DMS114 treated with DMSO at 0.1 percent for 48 hours (cell line): ENCODE measurements around the gene USP31.
"Not testable (repeated sequence)": the region's sequence is repeated elsewhere in the genome, so short reads cannot be mapped to it uniquely, and the experiment has no call there.

Source experiments
- DNase-seq: peaks from one replicate; lab custom pipeline; 2025; ENCODE audit not compliant: unreplicated experiment; lab: John Stamatoyannopoulos, UW

Gene USP31

DNA sequence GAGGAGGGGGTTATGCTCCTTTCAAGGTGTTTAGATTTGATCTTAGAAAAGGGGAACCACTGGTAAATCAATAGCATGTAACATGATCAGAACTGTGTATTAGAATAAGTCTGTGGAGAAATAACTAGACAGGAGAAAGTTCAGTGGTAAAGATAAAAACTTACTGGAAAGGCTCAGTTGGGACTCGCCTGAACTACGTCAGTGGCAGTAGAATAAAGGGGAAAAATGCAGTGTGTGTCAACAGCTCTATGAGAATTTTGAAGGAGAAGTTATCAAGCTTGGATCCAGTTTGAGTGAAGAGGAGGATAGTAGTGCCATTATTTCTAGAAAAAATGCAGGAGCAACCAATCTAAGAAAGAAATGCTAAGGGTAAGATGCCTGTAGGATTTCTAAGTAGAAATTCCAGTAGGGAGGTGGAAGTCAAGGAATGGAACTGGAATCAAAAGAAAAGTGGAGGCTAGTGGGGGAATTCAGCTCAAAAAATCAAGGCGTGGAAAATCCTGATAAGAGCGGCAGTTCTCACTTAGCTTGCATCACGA is 48.2 kb downstream of the USP31 start:
- DNase-seq, result no peak

DNA sequence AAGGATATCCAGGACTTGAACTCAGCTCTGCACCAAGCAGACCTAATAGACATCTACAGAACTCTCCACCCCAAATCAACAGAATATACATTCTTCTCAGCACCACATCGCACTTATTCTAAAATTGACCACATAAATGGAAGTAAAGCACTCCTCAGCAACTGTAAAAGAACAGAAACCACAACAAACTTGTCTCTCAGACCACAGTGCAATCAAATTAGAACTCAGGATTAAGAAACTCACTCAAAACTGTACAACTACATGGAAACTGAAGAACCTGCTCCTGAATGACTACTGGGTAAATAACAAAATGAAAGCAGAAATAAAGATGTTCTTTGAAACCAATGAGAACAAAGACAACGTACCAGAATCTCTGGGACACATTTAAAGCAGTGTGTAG is 52.8 kb downstream of the USP31 start:
- not testable (repeated sequence) for DNase-seq

DNA sequence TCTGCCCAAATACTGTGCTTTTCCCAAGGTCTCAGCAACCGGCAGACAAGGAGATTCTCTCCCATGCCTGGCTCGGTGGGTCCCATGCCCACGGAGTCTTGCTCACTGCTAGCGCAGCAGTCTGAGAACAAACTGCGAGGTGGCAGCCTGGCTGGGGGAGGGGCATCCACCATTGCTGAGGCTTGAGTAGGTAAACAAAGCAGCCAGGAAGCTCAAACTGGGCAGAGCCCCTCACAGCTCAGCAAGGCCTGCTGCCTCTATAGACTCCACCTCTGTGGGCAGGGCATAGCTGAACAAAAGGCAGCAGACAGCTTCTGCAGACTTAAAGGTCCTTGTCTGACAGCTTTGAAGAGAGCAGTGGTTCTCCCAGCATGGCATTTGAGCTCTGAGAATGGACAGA is 55.1 kb downstream of the USP31 start:
- not testable (repeated sequence) for DNase-seq

DNA sequence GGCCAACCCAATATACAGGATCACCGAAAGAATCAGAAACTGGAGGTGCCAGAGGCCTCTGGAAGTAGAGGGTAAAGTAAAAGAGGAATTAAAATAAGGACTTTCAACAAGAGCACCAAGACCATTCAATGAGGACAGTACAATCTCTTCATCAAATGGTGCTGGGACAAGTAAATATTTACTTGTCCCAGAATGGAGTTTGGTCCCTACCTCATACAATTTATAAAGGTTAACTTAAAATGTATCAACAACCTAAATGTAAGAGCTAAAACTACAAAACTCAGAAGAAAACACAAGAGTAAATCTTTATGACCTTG is 56.5 kb downstream of the USP31 start:
- no peak for DNase-seq

DNA sequence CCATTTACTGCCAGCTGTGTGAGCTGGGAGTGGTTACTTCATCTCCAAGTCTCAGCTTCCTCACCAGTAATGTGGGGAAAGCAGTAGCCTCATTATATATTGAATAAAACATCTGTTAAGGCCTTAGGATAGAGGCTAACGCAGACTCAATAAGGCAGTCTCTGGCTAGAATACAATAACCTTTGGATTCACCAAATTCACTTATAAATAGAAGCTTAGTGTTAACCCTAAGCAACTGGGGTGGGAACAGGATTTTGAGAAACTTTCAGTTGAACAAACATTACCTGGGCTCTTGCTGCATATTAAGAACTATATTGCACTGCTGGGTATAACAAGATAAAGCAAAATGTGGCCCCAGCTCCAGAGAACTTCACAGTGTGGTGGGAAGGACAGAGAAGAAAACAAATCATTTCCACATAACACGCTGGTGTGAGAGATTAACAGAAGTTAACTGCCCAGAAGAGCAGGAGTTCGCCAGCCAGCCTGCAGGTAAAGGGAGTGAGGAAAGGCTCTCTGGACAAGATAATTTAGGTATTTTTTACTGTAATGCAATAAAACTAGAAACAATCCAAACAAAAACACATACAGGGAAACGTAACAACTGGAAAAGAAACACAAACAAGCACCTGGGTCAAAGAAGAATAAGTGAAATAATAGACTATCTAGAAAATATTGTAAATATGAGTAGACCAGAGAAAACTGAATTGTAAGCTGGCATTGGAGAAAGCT is 57.0 kb downstream of the USP31 start:
- no peak for DNase-seq

DNA sequence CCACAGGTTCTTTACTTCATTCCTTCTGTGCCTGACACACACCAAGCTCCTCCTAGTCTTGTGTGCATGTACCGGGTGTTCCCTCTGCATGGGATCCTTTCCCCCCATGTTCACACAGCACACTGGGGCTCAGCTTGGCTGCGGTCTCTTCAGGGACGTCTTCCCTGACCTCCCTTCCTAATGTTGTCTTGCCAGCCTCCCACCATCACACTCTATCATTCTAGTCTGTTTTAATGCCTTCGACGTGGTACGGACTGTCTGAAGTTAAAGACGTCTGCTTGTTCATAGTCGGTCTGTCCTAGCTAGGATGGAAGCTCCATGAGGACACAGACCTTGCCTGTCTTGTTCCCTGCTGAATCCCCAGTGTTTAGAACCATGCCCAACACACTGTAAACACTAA is 60.1 kb downstream of the USP31 start:
- no peak for DNase-seq

DNA sequence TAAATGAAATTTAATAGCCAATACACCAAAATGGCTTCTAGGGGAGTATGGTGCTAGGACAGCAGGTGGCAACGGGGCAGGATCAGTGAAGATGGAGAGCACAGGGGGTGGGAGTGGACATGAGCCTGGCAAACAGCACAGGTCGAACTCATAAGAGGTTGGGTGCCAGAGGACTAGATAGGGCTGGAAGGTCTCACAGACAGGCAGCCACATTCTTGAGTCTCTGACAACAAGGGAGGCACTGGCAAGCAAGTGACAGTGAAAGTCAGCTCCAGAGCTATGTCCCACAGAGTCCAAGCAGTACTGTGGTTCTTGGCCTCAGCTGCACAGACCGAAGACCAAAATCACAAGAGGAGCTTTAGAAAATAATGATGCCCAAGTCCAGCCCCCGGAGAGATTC is 61.2 kb downstream of the USP31 start:
- DNase-seq, result no peak

DNA sequence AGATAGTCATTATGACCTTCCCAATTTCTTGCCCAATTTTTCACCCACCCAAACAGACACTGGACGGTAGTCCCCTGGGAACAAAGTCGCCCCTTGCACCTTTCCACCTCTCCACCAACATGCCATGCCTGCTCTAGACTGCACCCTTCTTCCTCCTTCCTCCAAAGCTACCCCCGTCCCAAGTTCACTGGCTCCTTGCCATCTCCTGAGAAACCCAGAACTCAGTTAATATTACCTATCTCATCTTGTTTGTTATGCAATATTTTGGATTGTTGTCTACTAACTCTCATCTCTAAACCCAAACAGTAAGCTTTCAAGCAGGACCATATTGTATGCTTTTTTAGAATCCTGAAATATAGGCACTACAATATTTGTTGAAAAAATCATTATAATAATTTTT is 63.3 kb downstream of the USP31 start:
- DNase-seq, result no peak

DNA sequence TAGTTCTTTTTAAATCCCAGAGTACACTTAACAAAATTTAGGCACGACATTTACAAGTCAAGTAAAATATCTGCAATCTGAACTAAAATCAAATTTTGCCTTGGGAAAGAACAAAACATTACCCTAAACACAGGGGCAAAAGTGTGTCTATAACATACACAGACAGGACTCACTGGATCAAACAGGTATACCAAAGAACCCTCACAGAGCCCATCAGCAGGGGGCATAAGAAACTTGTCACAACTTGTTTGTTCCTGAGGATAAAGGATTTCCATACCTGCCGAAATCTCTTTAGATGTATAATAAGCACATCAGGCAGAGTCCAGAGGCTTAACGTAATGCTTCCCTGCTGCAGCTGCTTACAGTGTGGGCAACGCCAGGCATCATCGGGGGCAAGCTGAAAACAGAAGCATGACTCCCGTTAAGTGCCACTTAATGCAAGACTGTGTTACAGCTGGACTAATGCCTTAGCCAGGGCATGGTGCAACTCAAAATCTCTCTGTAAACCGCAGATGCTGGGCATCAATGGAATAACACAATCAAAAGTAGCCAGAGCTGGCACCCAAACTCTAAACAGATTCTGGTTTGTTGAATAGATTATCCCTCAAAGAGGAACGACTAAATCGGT is 67.0 kb downstream of the USP31 start:
- no peak for DNase-seq

DNA sequence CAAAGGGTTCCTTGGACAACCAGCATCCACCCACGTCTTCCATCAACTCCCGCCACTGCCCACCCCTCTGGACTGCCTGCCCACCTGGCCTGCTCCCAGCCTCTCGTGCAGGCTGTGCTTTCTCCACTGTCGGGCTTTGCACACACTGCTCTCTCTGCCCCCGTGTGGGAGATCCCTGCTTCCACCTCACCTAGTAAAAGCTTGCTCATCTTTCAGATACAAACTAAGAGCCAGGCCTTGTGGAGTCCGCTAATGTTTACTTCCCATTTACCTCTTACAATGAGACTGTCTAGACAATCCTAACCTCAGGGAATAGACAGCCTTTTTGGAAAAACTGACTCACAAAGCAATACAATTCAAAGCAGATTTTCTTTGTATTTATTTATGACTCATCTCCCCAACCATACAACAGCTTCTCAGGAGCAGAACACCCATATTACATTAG is 67.6 kb downstream of the USP31 start:
- no peak for DNase-seq

DNA sequence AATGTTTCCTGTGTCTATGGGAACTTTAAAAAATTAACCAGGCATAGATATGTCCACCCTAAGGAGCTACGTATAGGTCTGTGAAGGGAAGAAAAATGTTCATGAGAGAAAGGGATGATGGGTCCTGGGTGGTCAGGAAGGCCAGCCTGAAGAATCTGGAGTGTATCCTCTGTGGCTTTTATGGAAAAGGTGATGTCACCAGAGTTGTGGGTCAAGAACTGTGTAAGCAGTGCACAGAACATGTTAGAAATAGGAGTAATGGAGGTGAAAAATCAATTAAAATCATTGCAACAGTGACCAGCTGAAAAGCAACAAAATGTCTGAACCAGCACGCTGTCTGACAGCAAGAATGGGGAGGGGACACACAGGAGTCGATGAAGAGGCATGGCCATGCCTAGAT is 68.5 kb downstream of the USP31 start:
- no peak for DNase-seq

DNA sequence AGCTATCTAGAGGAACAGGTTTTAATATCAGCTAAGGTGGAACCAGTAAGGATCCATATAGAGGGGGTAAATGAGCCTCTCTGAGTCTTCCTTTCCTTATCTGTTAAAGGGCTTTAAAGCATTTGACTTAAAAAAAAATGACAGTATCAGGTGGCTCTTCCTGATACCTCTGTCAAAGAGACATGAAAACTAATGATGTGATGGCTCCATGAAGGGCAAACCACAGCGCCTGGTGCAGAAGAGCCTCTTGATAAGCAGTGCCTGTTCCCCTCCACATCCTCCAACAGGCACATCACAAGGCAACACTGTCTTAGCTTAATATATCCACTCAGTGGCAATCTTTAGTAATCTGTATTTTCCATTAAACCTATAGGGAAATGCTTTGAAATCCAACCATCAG is 68.9 kb downstream of the USP31 start:
- DNase-seq, result no peak

DNA sequence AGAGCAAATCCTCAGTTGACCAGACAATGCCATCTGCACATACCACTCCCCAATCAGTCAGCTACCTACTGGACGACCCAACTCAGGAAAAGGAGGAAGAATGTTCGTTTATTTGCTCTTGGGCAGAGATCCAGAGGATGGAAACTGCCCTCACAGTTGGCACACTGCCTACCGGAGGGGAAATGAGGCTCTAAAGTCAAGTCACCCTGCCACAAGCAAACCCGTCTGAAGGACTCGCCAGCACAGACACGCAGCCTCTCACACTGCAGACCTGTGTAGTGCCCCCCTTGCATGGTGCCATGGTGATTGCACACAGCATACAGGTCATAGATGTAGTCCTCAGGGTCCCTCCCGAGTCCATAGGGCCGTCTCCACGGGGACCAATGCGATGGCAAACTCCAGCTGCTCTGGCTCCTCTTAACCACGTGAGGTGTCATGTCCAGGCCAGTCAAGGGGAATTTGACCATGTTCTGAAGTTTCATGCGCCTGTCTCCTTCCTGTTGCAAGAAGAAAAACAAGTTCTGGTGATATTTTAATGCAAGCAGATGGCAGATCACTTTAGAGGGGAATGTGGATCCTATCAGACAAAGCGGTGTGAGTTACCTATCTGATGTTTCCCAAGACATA is 69.5 kb downstream of the USP31 start:
- DNase-seq, result no peak

DNA sequence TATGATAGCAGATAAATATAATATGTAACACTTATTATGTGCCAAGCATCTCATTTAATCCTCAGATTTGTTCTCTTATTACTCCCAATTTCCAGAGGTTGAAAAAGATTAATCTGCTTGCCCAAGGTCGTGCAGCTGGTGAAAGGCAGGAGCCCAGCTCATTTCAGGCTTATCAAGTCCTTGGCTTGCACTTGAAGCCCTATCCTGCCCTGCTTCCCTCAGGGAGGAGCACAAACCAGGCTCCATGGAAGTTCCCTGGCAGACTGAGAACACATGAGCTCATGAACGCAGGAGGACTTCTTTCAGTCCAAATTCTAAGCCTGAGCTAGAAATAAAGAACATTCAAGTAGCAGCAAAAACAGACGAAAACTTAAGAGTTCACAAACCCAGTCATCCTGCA is 74.8 kb downstream of the USP31 start:
- DNase-seq, result no peak

DNA sequence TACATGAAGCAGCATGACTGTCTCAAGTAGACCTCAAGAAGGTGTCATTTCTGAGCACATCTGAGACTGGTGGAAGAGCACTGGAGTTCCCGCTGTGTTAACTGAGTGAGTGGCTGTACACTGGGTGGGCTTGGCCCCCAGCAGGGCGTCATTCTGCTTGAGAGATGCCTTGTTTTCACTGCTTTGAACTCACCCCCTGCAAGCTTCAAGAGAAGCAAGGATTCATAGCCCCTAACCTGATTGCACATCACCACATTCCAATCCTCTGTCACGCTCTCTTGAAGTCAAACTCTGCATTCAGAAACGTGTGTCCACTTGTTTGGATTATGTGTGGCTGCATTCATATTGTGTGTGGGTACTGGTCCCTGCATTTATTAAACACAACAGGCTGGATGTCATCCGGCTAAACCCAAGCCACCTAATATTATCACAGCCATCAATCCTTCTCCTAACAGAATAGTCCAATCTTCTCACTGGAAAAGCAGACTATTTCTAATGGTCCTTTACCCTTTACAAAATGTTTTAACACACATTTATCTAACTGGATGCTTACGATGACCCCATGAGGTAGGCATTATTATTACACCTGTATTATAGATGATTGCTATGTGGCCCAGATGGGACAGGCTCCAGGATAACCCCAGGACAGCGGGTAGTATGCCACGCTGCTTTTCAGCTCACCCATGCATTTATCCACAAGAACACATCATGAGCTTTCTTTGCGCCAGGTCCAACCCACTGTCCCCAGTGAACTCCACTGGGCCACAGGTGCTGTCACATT is 76.3 kb downstream of the USP31 start:
- DNase-seq, result no peak

DNA sequence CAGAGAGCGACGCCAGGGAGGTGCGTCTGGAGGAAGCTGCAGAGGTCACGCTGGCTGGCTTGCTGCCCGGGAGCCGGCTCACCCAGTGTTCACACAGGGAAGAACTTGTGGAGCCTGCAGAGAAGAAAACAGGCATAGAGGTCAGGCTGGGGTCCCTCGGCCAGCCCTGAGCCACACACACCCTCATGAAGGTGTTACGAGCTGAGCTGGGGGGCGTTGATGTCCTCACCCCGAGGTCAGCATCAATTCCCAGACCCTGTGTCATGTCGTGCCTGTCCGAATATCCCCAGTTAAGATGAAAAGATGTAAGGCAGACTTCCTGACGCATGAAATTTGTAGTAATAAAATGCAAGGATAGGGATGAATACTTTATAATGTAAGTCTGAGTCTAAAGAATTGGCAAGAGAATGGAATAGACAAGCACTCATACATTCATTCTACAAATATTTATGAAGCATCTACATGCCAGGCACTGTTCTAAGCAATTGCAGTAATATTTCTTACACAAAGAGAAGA is 77.1 kb downstream of the USP31 start:
- no peak for DNase-seq

DNA sequence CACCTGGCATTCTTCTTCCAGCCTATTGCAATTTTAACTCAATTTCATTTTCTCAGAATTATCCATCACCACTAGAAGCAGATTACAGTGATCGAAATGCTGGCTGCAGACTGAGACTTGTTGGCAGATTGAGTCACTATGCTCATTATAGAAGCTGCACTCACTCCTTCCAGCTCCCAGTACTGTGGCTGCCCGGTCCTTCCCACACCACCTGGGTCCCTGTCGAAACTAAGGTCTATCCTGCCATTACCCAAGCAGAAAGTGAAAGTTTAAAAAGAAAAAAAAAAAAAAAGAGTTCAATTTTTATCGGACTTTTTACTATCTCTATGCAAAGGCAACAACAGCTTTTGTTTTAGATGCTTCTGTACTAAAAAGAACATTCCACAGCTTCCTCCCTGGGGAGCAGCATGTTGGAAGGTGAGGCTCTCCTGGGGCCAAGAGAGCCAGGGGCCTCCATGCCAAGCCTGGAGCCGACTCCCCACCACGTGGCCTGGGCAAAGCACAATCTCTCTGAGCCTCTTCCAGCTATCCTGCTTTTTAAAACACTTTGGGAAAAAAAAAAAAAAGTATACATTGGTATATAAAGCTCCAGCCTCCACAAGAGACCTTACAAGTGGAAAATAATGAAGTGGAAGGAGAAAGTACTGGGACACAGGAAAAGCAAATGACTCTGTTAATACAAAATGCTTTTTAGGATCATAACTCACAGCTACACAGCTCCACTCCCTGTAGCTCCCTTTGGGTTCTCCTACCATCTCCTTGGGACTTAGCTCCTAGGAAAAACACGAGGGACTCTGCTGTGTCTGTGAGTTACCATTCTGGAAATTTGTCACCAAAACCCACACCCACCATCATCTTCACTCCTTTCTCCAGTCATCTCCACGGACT is 77.8 kb downstream of the USP31 start:
- no peak for DNase-seq

DNA sequence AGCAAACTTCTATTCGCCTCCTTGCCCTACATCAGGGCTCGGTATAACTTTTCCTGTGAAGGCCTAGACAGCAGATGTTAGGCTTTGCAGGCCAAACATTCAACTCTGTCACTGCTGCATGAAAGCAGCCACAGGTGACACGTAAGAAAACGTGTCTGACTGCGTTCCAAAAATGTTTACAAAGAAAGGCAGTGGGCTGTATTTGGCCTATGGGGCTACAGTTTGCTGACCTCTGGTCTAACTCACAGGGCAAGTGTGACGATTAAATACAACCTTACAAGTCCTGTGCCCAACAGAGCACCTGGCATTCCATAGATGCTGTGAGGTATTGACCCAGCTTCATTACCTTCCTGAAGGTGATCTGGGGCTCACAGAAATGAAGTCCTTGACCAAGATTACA is 79.4 kb downstream of the USP31 start:
- no peak for DNase-seq

DNA sequence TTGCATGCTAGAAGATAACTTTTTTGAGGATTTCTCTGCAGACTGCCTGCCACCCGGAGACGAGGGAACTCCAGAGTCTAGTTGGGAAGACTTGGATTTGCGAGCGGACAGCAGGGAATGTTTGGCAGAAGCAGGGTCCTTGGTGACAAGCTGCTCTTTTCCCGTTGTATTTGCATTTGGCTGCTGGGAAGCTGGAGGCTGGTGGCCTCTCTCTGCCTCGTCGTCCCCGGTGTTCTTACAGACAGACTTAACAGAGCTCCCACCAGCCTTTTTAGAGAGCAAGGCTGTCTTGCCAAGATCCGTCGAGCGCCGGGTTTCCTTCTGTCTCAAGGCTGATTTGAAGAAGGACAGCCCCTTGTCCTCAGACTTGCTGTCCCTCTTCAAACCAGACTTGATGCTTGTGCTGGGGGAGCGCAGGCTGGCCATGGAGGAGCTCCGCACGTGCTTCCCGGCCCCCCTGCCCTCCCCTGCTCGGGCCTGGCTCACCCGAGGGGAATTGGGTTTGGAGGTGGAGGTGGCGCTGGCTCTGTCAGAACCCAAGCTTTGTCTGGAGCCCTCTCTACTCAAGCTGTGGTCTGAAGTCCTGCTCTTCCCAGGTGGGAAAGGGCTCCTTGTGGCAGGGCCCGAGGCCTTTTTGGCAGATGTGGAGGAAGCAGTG is 81.0 kb downstream of the USP31 start:
- DNase-seq, result no peak

DNA sequence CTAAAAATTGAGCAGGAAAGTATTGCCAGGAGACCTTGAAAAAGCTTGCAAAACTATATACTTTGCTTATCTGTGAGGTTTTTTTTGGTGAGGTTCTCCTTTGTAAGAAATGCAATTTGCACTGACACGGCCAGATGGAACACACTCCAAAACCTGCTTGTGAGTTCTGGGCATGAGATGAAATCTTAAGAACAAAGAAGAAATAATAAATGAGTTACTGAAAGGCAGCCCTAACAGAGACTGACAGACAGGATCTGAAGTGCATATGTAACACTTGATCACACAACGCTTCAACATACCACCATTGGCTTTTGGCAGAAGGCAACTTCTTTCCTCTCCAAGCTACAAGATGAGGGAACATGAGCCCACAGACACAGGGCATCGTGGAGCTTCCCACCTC is 82.6 kb downstream of the USP31 start:
- no peak for DNase-seq
